ENCODE data around the gene ASB13.

The ASB13 gene

DNA sequence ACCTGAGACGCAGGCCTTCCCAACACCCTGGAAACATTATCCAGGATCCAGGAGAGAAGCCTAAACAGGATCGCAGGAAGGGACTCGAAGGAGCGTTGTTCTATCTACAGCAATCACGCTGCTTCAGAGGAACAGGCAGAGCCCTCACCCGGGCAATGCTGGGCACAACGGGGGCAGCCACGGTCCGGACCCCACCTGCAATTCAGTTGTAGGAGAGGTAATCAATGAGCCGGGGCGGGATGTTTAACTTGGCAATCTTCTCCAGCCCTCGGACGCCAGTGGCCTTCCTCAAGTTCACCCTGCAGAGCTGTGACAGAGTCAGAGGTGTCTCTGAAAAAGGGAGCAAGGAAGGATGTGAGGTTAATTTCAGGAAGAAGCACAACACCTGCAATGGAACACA, 25.9 kb downstream of the ASB13 start:
- no peak for DNase-seq (ENCODE audit: low read depth)
- H3K4me3 ChIP-seq (ENCODE audit: low read length): no peak overlapping the region
- TF ChIP-seq CTCF (conservative IDR thresholded peaks at IDR 0.05; ENCODE audit: low read depth, low read length): no peak

DNA sequence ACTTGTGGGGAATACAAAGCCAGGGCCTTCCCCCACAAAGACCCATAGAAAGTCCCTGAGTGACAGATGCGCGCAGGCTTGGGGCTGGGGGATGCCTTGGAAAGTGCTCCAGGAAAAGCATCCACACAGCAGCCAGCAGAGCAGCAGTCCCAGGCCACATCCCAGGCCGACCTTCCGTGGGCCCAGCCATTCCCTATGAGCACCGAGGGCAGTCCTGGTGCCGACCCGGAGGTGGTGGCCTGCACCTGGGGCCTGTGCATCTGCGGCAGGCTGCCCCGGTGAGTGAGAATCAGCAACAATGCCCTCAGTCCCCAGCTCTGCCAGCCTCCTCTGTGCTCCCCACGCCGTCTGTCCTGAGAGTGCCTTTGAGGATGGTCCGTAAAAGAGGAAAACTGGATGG, 26.4 kb downstream of the ASB13 start:
- no peak for DNase-seq (ENCODE audit: low read depth)
- TF ChIP-seq CTCF (conservative IDR thresholded peaks at IDR 0.05; ENCODE audit: low read depth, low read length): no peak

GRCh38 chr10:5639066-5639465, 27.3 kb downstream of the ASB13 start:
- no peak for TF ChIP-seq CTCF (conservative IDR thresholded peaks at IDR 0.05; ENCODE audit: low read depth, low read length)
- DNase-seq (ENCODE audit: low read depth): no peak
- H3K4me3 ChIP-seq (ENCODE audit: low read length): no peak overlapping the region

More for the DNA sequence above, 26.4 kb downstream of the ASB13 start:
- no peak overlapping the region for H3K4me3 ChIP-seq (ENCODE audit: low read length)

GRCh38 chr10:5638494-5638893, 27.9 kb downstream of the ASB13 start:
- no peak overlapping the region for H3K4me3 ChIP-seq (ENCODE audit: low read length)
- no peak for DNase-seq (ENCODE audit: low read depth)
- no peak for TF ChIP-seq CTCF (conservative IDR thresholded peaks at IDR 0.05; ENCODE audit: low read depth, low read length)

DNA sequence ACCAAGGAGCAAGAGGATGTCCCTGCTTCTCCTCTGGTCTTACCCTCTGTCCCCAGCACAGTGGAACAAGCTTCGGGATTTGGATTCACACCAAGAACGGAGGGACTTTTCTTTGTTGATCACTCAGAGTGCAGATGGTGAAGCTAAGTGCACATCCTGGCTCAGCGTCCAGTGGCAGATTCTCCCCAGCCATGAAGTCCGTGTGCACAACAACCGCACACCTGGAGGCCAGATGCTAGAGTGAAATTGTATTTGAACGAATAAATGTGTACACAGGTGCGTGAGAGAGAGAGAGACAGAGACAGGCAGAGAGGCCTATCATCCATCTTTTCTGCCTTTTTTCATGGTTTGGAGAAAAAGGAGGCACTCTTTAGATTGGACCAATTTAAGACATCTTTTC, 31.5 kb downstream of the ASB13 start:
- no peak overlapping the region for H3K4me3 ChIP-seq (ENCODE audit: low read length)
- no peak for TF ChIP-seq CTCF (conservative IDR thresholded peaks at IDR 0.05; ENCODE audit: low read depth, low read length)

DNA sequence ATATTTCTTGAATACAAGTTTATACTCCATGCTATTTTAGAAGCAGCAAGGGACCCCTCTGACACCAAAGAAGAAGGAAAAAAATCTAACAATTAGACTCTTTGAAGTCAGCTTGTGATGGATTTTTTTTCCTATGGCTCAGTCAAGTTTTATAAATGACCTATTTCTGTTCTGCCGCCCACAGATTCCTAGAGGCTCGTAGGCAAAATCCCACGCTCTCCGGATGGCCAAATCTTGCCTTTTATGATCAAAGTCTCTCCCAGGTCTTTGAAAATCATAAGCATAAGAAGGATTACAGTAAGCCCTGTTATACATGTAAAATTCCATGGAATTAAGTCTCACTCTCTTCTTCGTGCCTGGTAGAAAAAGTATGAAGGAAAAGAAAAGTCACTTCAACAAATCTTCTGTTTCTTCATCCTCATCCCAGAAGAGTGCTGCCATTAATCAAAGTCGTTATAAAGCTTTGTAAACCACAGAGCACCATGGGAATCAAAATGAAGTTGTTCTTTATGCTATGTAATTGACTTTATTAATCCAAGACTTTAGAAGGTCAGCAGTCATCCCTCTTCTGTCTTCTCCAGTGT, 33.1 kb downstream of the ASB13 start:
- H3K4me3 ChIP-seq (ENCODE audit: low read length): no peak overlapping the region
- peak; percentile 88 for DNase-seq (ENCODE audit: low read depth)
- TF ChIP-seq CTCF (conservative IDR thresholded peaks at IDR 0.05; ENCODE audit: low read depth, low read length): no peak

More for the DNA sequence above, 31.5 kb downstream of the ASB13 start:
- no peak for DNase-seq (ENCODE audit: low read depth)

- DNase-seq (ENCODE audit: low read depth): no peak
- H3K4me3 ChIP-seq (ENCODE audit: low read length): no peak overlapping the region
- no peak for TF ChIP-seq CTCF (conservative IDR thresholded peaks at IDR 0.05; ENCODE audit: low read depth, low read length)
Observed at GRCh38 chr10:5632446-5632845, 33.9 kb downstream of the ASB13 start.

All from retinal pigment epithelial cell (primary cell).